ENCODE measurements around the gene MRPL10. TPM values are rescaled to one million over a fixed set of nuclear protein-coding genes. Genes with fewer than 3 reads are reported as not detected.
A peak's percentile ranks its signal among the peaks of the same experiment; 100 is the strongest.

Gene MRPL10
- total RNA-seq, 4 donors from 2014 or later: 14.7 to 44.1 (median 27.7) TPM

GRCh38 chr17:47838636-47839035 lies 7.3 kb upstream of the MRPL10 start:
- H3K36me3 ChIP-seq: no peaks in the 10 kb centered on the region
- intact Hi-C loops (cut with DNase I; ENCODE audit: low total_unique reads): no loop called here

GRCh38 chr17:47837401-47838039 lies 6.2 kb upstream of the MRPL10 start:
- H3K27ac ChIP-seq: no peak overlapping the region
- H3K4me1 ChIP-seq: no peaks in the 10 kb centered on the region
- no peak overlapping the region for H3K4me3 ChIP-seq
- intact Hi-C loops (cut with DNase I; ENCODE audit: low total_unique reads): no loop called here
- no peaks in the 10 kb centered on the region for H3K36me3 ChIP-seq
- DNase-seq: no peak
- no peak for TF ChIP-seq POLR2A (IDR thresholded peaks at IDR 0.05)
- TF ChIP-seq CTCF (IDR thresholded peaks at IDR 0.05): no peak
- no peaks in the 10 kb centered on the region for H3K9me3 ChIP-seq
- no peaks in the 10 kb centered on the region for H3K27me3 ChIP-seq

More at GRCh38 chr17:47838636-47839035, 7.3 kb upstream of the MRPL10 start:
- Histone ChIP-seq H3K27me3 (no peaks in the 10 kb centered on the region), H3K27ac (no peak overlapping the region), H3K4me3 (no peak overlapping the region), H3K9me3 (no peaks in the 10 kb centered on the region), H3K4me1 (no peaks in the 10 kb centered on the region)
- DNase-seq: no peak
- no peak for TF ChIP-seq POLR2A (IDR thresholded peaks at IDR 0.05)
- no peak for TF ChIP-seq CTCF (IDR thresholded peaks at IDR 0.05)

- Histone ChIP-seq H3K4me3 (no peak overlapping the region), H3K27ac (no peak overlapping the region), H3K4me1 (no peaks in the 10 kb centered on the region), H3K36me3 (no peaks in the 10 kb centered on the region), H3K9me3 (no peaks in the 10 kb centered on the region), H3K27me3 (no peaks in the 10 kb centered on the region)
- TF ChIP-seq CTCF (IDR thresholded peaks at IDR 0.05): no peak
- no peak for TF ChIP-seq POLR2A (IDR thresholded peaks at IDR 0.05)
- DNase-seq: no peak
- intact Hi-C loops (cut with DNase I; ENCODE audit: low total_unique reads): no loop called here
Measured at GRCh38 chr17:47836601-47837000, 5.3 kb upstream of the MRPL10 start.

- Histone ChIP-seq H3K9me3 (no peaks in the 10 kb centered on the region), H3K36me3 (no peaks in the 10 kb centered on the region), H3K27me3 (no peaks in the 10 kb centered on the region), H3K4me1 (no peaks in the 10 kb centered on the region), H3K27ac (no peak overlapping the region), H3K4me3 (no peak overlapping the region)
- TF ChIP-seq POLR2A (IDR thresholded peaks at IDR 0.05): no peak
- TF ChIP-seq CTCF (IDR thresholded peaks at IDR 0.05): no peak
- intact Hi-C loops (cut with DNase I; ENCODE audit: low total_unique reads): no loop called here
- no peak for DNase-seq
Measured at GRCh38 chr17:47834756-47835155, 3.4 kb upstream of the MRPL10 start.

- DNase-seq: no peak
- TF ChIP-seq CTCF (IDR thresholded peaks at IDR 0.05): no peak
- no peak for TF ChIP-seq POLR2A (IDR thresholded peaks at IDR 0.05)
- intact Hi-C loops (cut with DNase I; ENCODE audit: low total_unique reads): no loop called here
- no peak overlapping the region for H3K27ac ChIP-seq
- H3K4me1 ChIP-seq: no peaks in the 10 kb centered on the region
- H3K27me3 ChIP-seq: no peaks in the 10 kb centered on the region
- H3K9me3 ChIP-seq: no peaks in the 10 kb centered on the region
- H3K4me3 ChIP-seq: peak overlapping the region; percentile 71 to 73
- no peaks in the 10 kb centered on the region for H3K36me3 ChIP-seq
Measured at GRCh38 chr17:47831934-47832327, 590 bp upstream of the MRPL10 start.
